Left lobe of liver (tissue), 2 donors: ENCODE measurements around the gene CHAC1. TPM values are rescaled to one million over a fixed set of nuclear protein-coding genes. Genes with fewer than 3 reads are reported as not detected.
"Not testable (repeated sequence)": the region's sequence is repeated elsewhere in the genome, so short reads cannot be mapped to it uniquely, and the experiment has no call there.

Source experiments
- ATAC-seq: fragments of 200-7000 bp; cut with Tn5 transposase; one replicate; pipeline ENCODE4 v1.9.1; 2020; ENCODE audit warnings: mild to moderate bottlenecking, moderate library complexity
- DNase-seq: peaks from one replicate; pipeline ENCODE4 v3.0.0-alpha.2; 2020; ENCODE audit warnings: low spot score
- total RNA-seq: library from RNA; stranded (reverse); gene quantifications from one replicate; pipeline ENCODE4 v1.2.1, GENCODE V29; 2021
- donor health status: DM: no; HTN: no; CAD: no; lungs with moderate emphysema.
- donor health status: DM: no; HTN: yes; CAD: no.

CHAC1 gene
- total RNA-seq, 1 donor from 2014 or later: 1.1 TPM

DNA sequence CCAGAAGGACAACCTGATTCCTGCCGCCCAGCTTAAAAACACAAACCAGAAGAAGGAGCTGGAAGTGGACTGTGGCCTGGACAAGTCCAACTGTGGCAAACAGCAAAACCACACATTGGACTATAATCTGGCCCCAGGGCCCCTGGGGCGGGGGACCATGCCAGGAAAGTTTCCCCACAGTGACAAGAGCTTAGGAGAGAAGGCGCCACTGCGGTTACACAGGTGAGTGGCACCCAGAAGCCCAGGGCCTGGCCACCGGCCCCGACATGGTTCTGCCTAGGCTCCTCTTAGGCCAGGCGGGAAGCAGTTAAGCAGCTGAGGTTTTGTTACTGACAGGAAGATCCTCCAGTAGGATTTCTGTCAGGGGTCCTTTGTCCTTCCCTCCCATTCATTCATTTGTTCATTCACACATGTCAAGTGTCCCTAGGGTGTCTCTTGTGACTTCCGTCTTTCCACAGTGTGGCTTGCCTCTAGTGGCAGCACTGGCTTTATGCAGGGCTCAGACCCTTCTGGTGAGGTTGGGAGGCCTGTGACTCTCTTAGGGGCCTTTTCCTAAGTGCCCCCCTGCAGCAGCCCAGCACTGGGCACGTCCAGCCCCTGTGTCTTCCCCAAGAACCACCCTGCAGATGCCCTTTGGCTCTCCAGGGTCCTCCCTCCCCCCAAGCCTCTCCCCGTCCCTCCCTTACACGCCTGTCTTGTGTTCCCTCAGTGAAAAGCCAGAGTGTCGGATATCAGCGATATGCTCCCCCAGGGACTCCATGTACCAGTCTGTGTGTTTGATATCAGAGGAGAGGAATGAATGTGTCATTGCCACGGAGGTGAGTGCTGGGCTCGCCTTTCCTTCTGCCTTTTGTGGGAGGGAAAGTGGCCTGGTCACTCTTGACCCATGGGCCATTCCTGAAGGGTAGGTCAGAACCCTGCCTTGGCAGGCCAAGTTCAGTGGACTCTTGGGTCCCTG, 16.3 kb upstream of the CHAC1 start:
- DNase-seq: peak; percentile 87
- peak; percentile 63 for ATAC-seq

GRCh38 chr15:40937762-40938535, 15.3 kb upstream of the CHAC1 start:
- ATAC-seq: peak; percentile 70

GRCh38 chr15:40938536-40938870, 14.8 kb upstream of the CHAC1 start:
- no peak for DNase-seq
- no peak for ATAC-seq

More at GRCh38 chr15:40937762-40938535, 15.3 kb upstream of the CHAC1 start:
- DNase-seq: peak; percentile 70

DNA sequence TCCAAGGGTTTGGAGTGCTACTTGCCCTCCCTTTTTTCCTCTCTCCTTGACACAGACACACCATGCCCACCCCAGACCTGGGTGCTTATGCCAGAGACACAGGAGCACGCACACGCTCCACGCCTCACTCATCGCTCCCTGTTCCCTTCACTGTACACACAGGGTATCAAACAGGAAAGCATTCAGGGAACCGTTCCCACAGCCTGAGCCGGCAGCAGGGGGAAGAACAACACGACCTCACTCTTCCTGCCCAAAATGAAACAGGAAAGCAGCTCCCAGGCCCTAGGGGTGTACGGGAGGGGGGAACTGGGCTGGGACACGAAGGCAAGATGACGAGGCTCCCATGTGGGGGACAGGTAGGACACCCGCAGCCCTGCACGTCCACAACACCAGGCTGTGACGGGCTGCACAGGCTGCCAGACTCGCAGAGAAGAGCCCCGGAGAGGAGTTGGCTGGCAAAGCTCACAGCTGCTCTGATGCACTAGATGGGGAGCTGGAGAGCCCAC, 12.9 kb upstream of the CHAC1 start:
- ATAC-seq (no peak), DNase-seq (no peak)

- DNase-seq: no peak
- no peak for ATAC-seq
Observed at GRCh38 chr15:40941068-40941527, 12.2 kb upstream of the CHAC1 start.

DNA sequence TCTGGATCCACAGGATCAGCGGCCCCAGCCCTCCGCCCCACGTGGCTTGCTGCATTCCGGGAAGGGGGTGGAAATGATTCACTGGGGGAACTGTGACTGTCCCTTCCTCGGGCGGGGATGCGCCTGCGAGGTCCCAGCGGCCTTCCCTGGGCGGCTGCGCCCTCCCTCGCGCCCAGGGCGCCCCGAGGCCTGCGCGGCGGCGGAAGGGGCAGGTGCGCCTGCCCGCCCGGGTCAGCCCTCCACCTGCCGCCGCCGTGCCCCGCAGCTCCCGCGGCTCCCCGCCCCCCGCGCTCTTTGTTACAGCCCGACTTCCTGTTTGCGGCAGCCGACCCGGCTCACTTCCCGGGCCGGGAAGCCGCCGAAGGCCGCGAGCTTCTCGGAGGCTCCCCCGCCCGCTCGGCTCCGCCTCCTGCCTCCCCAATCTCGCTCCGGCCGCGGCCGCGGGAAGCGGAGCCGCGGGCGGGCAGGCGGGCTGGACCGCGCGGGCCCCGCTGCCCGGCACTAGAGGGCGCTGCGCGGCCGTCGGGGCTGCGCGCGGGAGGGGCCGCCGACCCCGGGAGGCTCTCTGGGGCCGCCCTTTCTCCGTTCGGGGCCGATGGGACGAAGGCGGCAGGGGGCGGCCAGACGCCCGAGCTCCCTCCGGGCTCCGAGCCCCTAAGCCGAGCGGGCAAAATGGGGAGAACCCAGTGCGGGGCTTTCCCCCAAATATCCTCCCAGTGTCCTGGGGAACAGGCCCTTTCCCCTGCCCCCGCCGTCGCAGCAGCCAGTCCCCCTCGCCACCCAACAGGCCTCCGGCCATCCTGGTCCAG, 11.5 kb upstream of the CHAC1 start:
- ATAC-seq (peak; percentile 84), DNase-seq (peak; percentile 76)

DNA sequence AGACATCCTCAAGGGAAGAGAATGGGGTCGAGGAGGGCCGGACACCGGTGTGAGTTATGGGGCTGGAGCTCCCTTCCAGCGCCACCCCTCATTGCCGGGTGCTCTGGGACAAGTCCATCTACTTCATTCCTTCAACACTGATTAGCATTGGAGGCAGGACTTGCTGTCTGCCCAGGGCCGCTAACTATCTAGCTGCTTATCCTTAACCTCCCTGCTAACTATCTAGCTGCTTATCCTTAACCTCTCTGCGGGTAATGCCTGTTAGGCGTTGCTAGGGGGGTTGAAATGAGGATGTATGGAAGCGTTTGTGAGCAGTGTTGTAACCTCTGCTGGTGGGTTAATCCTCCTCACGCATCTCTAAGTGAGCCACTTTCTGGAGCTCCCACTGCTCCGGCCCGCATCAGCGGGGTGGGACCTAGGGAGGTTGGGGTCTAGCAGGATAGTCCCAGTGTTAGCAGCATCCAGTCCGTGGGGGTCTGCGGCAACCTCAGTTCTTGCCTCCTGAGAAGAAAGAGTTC, 10.9 kb upstream of the CHAC1 start:
- ATAC-seq (peak; percentile 0), DNase-seq (no peak)

DNA sequence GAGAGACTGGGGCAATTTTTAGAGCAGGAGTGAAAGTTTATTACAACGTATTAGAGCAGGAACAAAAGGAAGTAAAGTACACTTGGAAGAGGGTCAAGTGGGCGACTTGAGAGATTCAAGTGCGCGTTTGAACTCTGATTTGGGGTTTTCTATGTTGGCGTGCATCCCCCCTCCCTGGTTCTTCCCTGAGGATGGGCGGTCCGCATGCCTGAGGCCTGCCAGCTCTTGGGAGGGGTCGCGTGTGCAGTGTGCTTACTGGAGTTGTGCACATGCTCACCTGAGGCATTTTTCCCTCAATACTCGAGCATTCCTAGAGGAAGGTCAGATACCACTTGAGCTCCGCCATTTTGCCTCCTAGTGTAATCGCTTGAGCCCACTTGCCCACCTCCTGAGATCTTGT, 10.4 kb upstream of the CHAC1 start:
- DNase-seq (no peak), ATAC-seq (no peak)

- DNase-seq (no peak), ATAC-seq (no peak)
Observed at GRCh38 chr15:40943764-40944365, 9.4 kb upstream of the CHAC1 start.

GRCh38 chr15:40944510-40945296, 8.6 kb upstream of the CHAC1 start:
- DNase-seq (no peak), ATAC-seq (peak; percentile 2)

DNA sequence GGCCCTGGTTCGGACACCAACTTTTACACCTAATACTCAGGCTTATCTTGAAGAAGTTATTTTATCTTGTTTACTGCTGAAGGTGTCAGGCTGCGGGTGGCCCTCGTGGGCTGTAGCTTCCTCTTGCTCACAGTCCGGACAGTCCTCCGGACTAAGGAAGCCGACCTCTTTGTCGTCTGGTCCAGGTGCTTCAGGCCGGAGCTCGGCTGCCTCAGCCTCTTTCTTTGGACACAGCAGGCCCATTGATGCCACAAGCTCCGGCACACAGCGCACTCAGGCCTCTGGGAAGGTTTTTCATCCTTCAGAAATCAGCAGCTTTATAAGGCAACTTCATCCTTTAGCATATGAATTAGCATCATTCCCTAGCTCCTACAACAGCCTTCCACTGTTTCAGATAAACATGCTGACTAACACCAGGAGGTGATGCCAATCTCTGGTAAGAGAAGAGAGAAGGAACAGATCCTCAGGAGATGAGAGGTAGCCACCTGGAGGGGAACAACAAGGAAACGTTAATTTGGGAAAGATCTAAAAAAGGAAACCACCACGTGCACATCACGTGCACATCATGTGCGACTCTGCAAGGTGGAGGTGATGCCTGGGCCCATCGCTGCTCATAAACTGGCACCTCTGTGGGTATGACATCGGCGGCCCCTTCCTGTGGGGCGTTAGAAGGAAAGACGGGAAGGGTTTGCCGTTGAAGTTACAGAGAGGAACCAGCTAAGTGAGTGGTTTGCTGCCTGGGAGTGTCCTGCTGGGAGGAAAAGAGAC, 4.4 kb upstream of the CHAC1 start:
- ATAC-seq (no peak), DNase-seq (no peak)

DNA sequence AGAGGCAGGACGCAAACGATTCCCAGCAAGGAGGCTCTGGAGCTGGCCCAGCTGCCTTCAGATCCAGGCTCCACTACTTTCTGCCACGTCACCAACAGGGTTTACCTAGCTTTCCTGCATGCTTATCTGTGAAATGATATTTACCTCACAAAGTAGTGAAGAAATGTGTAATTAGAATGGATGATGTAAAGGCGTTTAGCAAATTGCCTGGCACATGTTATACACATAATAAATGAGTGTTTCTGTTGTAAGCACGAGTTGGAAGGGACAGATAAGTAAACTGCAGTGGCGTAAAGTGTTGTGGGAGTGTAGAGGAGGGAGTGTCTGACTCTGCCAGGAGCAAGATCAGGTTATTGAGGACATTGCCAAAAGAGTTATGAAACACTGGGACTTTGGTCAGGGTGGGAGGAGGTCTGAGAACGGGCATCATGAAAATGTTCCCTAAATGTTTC, 3.5 kb upstream of the CHAC1 start:
- ATAC-seq (peak; percentile 65), DNase-seq (peak; percentile 81)

DNA sequence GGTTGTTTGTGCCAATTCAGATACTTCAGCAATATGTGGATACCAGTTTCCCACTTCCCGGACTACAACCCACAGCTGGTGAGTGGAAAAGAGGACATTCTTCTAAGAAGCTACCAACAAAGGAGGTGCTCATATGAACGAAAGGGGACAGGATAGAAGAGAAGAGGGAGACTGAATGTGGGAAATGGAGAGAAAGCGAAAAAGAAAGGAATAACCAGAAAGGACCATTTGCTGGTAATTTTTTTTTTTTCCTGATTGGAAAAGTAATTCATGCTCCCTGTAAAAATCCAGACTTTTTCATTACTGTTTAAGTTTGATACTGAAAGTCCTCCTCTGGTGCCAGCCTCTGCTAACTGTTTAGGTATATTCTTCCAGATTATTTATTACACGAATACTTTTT, 1.5 kb upstream of the CHAC1 start:
- no peak for ATAC-seq
- DNase-seq: no peak

DNA sequence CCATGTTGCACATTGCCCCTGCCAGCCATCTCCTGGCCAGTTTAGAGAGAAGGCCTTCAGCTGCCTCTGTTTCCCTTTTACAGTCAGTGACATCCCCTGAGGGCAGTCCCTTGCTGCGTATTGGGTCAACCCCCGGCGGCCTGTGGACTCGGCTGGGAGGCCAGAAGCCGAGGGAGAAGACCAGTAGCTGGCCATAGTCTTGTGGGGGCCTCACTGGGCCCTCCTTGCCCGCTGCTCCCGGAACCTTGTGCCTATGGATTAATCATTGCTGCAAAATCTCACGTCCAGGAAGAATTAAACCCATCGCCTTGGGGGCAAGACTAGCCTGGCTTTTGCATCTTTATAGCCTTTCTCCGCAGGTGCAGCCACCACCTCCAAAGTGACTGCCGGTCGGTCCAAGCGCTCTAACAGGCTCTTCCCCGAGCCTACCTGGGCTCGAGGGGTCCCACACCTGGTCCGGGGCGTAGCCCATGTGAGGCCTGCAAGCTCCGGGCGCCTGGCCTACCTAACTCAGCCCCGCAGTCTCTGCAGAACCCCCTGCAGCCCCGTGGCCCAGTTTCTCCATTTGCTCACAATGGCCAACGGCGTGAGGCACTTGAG, 870 bp upstream of the CHAC1 start:
- peak; percentile 23 for ATAC-seq

GRCh38 chr15:40953713-40954074, 423 bp downstream of the CHAC1 start:
- DNase-seq: no peak
- no peak for ATAC-seq

More for the DNA sequence above, 870 bp upstream of the CHAC1 start:
- no peak for DNase-seq

- not testable (repeated sequence) for ATAC-seq, DNase-seq
Observed at GRCh38 chr15:40954158-40954848, 1.0 kb downstream of the CHAC1 start.

GRCh38 chr15:40955141-40955903, 2.1 kb downstream of the CHAC1 start:
- ATAC-seq (no peak), DNase-seq (no peak)
